ENCODE results near the gene GALNT12.

Gene GALNT12

GRCh38 chr9:98864281-98865174 lies 57.1 kb downstream of the GALNT12 start:
- DNase-seq, result no peak

DNA sequence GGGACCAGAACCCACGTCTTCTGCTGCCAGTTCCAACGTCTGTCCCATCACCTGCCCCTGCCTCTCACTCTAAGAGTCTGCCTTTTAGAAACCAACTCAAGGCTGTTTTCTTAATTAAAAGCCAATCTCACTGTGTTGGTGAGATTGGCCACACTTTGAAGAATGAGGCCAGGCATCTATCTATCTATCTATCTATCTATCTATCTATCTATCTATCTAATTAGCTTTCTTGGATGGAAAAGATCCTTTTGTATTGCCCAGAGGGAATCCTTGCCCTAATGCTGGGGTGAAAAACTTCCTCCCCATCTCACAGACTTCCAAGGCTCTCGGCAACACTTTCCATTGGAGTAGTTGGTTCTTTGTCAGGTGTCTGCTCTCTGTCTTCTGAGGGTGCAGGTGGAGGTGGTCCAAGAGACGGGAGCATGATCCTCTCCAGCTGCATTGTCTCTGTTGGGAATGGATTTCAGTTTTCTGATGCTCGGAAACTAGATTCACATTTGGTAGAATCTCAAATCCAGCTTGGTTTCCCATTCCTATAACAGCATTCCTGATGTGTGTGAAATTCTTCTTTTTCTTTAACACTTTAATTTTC lies 57.9 kb downstream of the GALNT12 start:
- no peak for DNase-seq

DNA sequence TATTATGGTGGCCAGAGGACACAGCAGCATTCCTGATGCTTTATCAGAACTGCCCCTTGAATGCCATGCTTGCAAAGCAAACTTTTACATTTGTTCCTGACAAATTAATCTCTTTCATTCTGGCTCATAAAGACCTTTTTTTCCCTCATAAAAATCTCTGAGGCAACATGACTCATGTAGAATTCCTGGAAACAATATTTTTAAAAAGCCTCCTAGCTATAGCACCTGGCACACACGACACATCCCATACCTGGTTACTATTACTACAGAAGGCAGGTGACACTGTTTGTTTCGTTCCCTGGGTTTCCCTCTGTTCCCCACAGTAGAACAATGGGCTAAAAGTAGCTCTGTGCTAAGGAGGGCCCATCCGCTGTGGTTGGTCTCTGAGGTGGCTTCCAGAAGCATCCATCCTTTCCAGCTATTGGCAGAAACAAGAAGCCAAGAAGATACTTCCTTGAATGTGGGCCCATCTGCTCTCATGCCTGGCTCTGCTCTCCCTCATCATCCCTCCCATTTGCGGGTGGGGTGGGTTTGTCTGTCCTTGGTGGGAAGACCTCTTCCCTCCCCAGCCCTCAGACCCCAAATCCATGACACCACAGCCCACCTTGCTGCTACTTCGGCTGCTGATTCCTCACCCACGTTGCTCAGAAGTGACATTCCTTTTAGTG lies 59.1 kb downstream of the GALNT12 start:
- no peak for DNase-seq

- DNase-seq, result no peak
These were observed 59.6 kb downstream of the GALNT12 start for GRCh38 chr9:98867103-98867428.

- peak; percentile 53 for DNase-seq
These were observed 60.1 kb downstream of the GALNT12 start for GRCh38 chr9:98867429-98868168.

- DNase-seq, result no peak
These were observed 61.7 kb downstream of the GALNT12 start for GRCh38 chr9:98869078-98869745.

DNA sequence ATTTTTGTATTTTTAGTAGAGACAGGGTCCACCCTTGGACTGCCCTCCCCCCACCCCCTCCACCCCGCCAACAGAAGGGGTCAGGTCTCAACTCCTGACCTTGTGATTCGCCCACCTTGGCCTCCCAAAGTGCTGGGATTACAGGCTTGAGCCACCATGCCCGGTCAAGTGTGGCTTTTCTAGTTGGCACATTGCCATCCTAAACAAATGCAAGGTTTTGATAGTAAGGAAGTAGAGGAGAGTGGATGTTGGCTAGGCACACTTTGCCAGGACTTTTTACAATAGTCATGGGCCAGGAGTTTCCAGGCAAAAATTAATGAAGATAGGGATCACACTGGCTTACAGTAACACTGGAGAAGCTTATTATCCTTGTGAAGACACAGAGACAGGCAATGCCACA lies 62.4 kb downstream of the GALNT12 start:
- DNase-seq, result no peak

GRCh38 chr9:98870782-98871557 lies 63.5 kb downstream of the GALNT12 start:
- no peak for DNase-seq

GRCh38 chr9:98871558-98872065 lies 64.1 kb downstream of the GALNT12 start:
- no peak for DNase-seq

DNA sequence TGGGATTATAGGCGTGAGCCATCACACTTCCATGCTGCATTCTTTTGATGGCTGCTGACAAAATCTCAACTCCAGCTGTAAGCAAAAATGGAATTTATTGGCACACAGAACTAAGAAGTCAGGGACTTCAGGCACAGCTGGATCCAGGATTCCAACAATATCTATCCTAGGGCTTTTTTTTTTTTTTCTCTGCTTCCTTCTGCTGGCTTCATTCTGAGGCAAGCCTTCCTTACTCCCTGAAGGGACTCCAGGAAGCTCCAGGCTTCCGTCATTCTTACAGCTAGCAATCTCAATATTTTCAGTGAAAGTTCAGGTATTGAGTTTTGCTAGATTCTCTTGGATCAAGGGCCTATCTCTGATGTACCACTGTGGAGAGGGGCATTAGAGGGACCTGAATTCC lies 66.1 kb downstream of the GALNT12 start:
- no peak for DNase-seq

- no peak for DNase-seq
These were observed 66.5 kb downstream of the GALNT12 start for GRCh38 chr9:98873951-98874371.

DNA sequence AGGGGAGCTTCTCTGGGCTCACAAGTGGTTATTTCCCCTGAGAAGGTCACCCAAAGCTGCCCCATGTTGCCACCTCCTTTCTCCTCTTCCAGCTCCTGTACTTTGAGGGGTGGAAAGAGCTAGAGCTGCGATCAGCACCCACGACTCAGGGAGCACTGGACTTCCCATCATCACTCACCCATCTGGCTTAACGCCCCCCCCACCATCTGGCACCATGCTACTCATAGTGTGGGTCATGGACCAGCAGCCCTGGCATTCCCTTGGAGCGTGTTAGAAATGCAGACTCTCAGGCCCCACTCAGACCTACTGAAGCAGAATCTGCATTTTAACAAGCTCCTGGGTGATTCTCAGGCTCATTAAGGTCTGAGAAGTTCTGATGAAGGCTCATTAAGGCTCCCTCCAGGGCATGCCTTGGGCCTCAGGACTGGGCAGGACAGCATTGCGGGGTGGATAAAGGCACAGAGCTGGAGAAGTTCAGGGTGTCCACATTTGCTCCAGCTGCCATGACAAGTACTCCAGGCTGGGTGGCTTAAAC lies 67.3 kb downstream of the GALNT12 start:
- DNase-seq, result no peak

- DNase-seq, result no peak
These were observed 68.1 kb downstream of the GALNT12 start for GRCh38 chr9:98875536-98875935.

DNA sequence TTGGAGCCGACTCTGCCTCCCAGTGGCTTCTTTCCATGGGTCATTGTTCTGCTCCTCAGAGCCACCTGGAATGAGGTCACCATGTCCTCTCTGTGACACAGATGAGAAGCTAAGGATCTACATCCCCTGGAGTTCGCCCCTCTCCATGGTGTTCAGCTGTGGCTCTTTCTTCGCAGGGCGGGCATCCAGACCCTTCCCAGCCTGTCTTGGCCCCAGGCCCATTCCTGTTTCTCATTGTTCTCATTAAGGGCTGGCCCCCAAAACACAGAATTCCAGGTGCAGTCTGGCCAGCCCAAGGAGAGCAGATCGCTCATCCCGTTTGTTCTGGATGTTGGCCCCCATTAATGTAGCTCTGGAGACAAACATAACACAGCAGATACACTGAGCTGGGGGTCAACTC lies 69.8 kb downstream of the GALNT12 start:
- no peak for DNase-seq

- no peak for DNase-seq
These were observed 71.9 kb downstream of the GALNT12 start for GRCh38 chr9:98879094-98879962.

- DNase-seq, result no peak
These were observed 72.5 kb downstream of the GALNT12 start for GRCh38 chr9:98879963-98880310.

- no peak for DNase-seq
These were observed 73.0 kb downstream of the GALNT12 start for GRCh38 chr9:98880311-98881015.

DNA sequence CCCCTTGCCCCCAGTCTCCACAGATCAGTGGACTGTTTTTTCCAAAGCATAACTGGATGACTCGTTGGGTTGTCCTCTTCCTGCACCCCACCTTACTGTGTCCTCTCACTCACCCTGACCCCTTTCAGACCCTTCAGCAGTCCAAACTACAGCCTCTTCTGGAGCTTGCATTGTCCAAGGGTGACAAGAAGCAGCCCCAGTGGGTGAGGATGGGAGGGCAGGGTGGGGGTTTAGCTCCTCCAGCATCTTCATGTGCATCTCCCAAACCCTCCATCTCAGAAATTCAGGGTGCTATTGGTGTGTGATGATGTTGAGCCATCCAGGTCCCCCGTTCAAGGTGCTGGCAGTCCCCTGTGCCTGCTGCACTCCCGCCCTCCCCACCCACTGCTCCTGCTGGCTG lies 73.9 kb downstream of the GALNT12 start:
- DNase-seq, result no peak

DNA sequence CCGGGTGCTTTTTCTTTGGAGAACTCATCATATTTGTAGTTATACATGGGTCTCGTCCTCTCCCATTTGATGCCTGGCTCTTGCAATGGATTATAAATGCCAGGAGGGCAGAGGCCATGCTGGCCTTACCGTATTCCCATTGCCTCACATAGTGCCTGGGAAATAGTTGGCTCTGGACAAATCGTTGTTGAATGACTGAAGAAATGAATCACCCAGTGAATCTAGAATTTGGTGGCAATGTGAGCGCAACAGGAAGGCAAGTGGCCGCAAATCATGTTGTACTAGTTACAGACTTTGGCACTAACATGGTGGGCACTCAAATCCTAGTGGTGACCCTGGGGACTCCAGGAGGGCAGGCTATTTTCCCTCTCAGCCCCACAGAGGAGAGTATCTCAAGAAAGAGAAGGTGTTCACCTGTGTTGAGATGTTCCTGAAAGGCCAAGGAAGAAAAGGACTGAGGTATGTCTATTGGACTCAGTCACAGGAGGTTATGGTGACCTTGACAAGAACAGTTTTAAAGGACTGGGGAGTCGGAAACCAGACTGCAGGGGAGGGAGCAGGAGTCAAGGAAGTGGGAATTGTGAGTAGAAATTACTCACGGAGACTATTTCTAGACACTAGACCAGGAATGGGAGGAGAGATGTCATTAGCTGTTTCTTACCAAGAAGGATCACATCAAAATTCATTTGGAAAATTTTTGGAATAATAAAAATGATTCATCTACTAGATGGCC lies 74.5 kb downstream of the GALNT12 start:
- DNase-seq, result no peak
